Embryonic facial prominence (tissue), 1 donor: ENCODE data around the gene AP5B1.
"Not testable (repeated sequence)": the region's sequence is repeated elsewhere in the genome, so short reads cannot be mapped to it uniquely, and the experiment has no call there.

Experiments used
- DNase-seq: peaks from one replicate; pipeline ENCODE4 v3.0.0-alpha.2; 2016; ENCODE audit errors: extremely low spot score

Gene AP5B1

DNA sequence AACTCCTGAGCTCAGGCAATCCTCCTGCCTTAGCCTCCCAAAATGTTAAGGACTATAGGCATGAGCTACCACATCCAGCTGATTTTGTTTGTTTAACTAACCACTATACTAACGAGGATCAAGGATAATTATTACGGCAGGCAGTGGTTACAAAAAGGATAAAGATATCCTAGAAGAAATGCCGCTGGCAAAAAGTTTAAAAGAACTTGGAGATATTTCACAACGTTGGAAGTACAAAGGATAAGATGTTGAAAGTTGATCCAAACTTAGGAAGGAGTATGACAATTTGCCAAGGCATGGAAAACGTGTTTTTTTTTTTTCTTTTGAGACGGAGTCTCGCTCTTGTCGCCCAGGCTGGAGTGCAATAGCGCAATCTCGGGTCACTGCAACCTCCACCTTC, 13.4 kb downstream of the AP5B1 start:
- no peak for DNase-seq

DNA sequence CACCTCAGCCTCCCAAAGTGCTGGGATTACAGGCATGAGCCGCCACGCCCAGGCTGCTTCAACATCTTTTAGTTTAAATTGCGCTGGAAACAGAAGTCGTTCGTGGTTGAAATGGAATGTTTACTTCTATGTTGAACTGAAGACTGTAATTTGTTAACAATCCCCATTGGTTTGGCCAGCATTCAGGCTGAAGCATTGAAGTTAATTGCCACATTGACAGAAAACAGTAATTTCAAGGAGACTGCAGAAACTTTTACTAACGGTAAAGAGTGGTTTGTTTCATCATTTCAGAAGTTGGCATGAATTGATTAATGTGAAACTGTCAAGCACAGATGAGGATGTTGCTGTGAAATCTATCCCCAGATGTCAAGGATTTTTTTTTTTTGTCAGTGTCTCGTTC, 14.2 kb downstream of the AP5B1 start:
- DNase-seq: no peak

DNA sequence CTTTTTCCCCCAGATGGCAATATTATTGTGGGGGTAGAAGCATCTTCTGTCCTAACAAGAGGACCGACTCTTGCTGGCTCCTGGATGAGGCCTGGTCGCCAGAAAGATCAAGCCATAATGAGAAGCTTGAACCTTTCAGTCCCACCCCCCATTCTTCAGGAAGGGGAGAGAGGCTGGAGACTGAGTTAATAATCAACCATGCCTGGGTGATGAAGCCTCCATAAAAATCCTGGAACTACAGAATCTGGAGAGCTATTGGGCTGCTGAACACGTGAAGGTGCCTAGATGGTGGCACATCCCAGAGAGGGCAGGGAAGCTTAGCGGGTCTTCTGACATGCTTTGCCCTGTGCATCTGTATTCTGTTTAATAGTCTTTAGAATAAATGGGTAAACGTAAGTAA, 16.3 kb downstream of the AP5B1 start:
- DNase-seq: no peak

DNA sequence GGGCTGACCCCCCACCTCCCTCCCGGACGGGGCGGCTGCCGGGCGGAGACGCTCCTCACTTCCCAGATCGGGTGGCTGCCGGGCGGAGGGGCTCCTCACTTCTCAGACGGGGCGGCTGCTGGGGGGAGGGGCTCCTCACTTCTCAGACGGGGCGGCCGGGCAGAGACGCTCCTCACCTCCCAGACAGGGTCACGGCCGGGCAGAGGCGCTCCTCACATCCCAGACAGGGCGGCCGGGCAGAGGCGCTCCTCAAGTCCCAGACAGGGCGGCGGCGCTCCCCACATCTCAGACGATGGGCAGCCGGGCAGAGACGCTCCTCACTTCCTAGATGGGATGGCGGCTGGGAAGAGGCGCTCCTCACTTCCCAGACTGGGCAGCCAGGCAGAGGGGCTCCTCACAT, 18.0 kb downstream of the AP5B1 start:
- DNase-seq: not testable (repeated sequence)

DNA sequence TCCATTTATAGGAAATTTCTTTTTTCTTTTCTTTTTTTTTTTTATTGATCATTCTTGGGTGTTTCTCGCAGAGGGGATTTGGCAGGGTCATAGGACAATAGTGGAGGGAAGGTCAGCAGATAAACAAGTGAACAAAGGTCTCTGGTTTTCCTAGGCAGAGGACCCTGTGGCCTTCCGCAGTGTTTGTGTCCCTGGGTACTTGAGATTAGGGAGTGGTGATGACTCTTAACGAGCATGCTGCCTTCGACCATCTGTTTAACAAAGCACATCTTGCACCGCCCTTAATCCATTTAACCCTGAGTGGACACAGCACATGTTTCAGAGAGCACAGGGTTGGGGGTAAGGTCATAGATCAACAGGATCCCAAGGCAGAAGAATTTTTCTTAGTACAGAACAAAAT, 18.6 kb downstream of the AP5B1 start:
- DNase-seq: not testable (repeated sequence)

DNA sequence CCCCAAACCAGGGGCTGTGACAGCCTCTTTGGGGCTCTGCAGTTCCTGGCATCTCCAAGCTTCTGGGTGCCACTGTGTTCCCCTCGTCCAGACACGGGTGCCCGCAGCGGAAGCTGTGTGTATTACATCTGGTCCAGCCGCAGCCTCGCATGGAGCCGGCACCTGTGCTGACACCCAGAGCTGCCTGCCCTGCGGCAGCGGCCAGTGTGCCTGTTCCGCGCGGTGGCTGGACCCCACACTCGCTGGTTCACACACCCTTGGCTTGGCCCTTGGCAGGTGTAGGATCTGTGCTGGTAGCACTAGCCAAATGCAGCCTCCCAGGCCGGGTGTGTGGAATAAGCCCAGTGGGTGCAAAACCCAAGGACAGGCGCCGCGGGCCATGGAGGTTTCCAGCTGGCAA, 35.7 kb downstream of the AP5B1 start:
- no peak for DNase-seq

DNA sequence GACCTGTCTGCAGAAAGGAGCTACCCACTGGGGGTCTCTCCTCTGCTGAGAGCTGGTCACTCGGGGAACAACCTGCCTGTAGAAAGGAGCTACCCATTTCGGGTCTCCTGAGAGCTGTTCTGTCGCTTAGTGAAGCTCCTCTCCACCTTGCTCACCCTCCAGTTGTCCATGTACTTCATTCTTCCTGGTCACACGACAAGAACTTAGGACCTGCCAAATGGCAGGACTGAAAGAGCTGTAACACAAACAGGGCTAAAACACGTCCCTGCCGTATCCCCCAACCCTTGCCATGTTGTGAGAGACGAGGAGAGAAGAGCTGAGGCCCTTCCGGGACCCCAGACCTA, 36.1 kb downstream of the AP5B1 start:
- no peak for DNase-seq

DNA sequence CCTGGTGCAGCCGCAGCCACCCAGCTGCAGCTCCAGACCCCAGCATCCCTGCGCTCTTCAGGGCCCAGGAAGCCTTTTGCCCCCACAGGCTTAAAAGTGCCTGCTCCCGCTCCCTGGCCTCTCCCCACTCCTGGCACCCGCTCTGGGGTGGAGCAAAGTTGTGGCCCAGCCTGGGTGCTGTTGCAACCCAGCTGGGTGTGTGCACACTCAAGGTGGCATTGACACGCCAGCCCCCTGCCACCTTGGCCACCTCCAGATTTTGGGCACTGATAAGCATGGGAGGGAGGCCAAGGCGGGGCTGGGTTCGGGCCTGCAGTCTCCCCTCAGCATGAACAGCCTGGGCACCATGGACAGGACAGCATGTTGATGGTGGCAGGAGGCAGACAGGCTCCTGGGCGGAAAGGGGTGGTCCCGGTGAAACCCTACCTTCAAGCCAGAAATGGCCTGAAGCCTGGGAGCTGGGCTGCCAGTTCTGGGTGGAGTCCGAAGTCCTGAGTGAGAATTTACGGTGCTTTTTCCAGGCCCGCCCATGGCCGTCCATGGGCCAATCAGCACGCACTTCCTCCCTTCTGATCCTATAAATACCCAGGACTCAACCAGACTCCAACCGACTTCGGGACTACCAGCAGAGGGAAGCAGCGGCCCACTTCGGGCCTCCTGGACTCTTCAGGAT, 36.6 kb downstream of the AP5B1 start:
- no peak for DNase-seq

DNA sequence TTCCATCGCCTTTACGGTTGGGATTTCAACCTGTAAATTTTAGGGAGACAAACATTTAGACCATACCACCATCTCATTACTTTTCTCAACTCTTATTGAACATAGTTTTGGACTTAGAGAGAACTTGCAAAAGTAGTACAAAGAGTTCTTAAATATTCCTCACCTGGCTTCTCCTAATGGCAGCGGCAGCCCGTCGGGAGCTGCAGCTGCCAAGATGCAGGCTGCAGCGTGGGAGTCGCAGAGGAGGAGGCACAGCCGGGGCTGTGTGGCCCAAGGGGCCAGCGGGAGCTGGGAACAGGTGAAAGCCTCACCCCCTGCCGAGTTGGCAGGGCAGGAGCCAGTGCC, 37.1 kb downstream of the AP5B1 start:
- DNase-seq: no peak

DNA sequence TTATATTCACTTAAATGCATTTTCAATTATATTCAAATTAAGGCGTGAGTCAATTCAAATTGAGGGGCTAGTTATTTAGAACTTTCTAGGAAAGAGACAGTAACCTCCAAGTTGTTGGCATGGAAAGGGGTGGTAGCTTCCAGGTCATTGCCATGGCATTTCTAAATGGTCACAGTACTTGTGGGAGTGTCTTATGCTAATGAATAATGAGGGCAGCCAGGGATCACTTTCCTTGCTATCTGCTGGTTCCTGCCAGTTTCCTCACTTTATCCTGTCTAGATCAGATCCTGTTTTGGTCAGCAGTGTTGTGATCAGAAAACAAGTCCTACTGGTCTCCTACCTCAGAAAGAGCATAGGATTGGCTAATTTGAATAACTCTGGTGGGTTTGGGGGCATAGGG, 38.4 kb downstream of the AP5B1 start:
- no peak for DNase-seq

DNA sequence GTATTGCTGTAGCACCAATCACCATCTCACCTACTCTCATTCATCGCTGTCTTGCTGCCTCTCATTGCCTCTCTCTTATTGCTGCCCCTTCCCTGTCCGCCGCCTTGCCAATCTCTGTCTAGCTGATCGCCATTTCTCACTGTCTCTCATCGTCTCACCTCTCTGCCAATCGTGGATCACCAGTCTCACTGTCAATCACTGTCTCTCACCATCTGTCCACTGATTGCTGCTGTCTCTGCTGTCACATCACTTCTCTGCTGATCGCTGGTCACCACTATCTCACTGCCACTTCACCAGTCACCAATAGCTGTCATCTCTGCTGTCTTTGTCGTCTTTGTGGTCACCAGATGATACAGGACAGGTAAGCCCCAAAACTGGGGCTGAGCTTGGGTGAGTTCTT, 39.6 kb downstream of the AP5B1 start:
- DNase-seq: no peak

DNA sequence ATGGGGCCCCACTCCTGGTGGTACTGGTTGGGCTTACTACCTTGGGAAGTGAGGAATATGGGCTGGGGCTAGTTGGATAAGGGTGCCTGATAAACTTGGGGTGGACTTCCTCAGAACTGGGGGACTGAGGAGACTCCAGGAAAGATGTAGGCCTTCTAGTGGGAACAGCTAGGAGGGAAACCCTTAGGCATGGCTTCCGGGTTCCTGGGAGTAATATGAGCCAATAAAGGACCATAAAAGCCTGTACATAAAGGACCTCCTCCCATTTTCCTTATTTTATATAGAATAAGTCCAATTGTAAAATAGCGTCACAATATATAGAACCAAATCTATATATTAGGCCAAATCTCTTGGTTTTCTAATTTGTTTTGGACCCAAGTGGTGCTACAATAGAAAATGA, 41.8 kb downstream of the AP5B1 start:
- DNase-seq: no peak

DNA sequence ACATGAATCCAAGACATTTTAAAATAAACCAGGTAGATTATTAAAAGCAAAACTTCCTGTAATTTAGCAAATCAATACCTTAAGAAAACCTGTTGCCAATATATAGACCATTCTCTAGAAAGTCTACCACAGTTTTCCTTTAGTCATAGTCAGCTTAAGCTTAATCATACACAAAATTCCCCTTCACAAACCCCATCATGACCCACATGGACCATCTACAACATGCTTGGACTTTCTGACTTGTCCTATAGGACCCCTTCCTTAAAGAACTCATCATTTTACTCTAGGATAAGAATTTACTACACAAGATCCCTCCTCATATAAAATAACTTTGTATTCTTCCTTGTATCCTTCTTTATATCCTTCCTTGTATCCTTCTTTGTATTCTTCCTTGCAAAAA, 44.0 kb downstream of the AP5B1 start:
- DNase-seq: no peak

DNA sequence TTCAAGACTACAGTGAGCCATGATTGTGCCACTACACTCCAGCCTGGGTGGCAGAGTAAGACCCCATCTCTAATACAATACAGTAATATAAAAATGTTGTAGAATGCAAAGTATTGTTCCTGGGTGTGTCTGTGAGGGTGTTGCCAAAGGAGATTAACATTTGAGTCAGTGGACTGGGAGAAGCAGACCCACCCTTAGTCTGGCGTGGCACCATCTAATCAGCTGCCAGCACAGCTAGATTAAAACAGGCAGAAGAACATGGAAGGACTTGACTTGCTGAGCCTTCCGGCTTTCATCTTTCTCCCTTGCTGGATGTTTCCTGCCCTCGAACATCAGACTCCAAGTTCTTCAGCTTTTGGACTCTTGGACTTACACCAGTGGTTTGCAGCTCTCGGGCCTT, 45.7 kb downstream of the AP5B1 start:
- not testable (repeated sequence) for DNase-seq

DNA sequence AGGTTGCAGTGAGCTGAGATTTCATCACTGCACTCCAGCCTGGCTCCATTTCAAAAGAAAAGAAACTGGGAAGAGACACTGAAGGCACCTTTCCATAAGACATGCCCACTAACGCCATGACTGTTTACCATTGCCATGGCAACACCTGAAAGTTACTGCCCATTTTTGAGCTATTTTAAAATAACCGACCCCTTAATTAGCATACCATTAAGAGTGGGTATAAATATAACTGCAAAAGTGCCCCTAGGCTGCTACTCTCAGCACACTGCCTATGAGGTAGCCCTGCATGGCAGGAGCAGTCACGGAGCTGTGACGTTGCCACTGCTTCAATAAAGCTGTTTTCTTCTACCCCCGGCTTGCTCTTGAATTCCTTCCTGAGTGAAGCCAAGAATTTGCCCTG, 50.3 kb downstream of the AP5B1 start:
- no peak for DNase-seq

DNA sequence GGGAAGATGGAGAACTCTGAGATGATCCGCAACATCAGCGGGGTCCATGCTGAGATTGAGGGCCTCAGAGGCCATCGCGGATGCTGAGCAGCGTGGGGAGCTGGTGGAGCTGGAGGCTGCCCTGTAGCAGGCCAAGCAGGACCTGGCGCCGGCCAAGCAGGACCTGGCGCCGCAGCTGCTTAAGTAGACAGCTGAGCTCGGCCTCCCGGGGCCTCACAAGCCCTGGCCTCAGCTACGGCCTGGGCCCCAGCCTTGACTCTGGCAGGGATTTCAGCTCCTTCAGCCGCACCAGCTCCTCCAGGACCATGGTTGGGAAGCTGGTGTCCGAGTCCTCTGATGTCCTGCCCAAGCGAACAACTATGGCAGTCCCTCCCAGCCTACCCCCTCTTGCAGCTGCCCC, 52.9 kb downstream of the AP5B1 start:
- no peak for DNase-seq

DNA sequence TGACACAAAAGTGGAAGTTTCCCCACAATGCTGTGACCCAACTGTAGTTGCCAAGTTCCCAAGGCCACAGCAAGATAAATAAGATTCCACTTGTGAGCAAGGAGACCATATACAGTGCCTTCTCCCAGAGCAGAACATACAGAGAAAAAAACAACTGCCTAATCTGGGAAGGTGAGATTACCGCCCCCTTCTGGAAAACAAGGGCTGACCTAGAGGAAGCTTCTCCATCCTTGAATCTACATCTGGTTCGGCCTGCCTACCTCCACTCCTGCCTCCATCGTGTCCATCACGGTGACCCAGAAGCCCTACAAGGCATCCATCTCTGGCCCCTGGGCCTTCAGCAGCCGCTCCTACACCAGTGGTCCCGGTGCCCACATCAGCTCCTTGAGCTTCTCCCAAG, 54.1 kb downstream of the AP5B1 start:
- no peak for DNase-seq
